ENCODE measurements around the gene PCP2.
A peak's percentile ranks its signal among the peaks of the same experiment; 100 is the strongest.

The PCP2 gene

DNA sequence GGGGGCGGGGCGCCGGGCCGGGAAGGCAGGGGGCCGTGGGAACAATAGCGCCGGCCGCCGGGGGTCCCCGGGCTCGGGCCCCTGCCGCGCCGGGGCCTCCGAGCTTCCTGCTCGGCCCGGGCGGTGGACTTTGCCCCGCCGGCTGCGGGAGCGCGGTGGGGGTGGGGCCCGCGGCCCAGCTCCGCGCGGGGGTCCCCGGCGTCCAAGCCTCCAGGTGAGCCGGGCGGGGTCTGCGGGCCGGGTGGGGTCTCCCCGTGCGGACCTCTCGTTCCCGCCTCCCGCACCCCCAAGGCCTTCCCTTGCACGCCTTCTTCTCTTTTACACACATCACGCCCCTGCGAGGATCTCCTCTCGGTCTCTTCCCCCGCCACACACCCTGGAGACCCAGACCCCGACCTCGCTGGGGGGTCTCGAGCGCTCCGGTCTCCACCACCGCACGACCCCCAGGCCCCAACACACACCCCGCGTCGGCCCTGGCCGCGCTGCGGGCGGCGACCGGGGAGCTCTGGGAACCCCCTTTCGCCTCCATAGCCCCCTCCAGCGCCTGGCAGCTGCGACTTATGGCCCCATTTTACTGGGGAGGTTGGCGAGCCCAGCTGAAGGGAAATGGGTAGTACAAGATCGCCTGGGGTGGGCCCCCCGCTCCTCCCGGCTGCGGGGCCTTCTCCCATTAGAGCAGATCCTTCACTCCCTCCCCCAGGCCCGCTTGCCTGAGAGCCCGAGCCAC is 37.1 kb downstream of the PCP2 start:
- TF ChIP-seq TCF12 (IDR thresholded peaks at IDR 0.05; ENCODE audit: low read depth): no peak
- TF ChIP-seq CEBPB (IDR thresholded peaks at IDR 0.05): no peak
- peak; percentile 30; the same call in 1 of the 2 replicates for TF ChIP-seq ZBTB7A (IDR thresholded peaks at IDR 0.05; ENCODE audit: low read depth)
- no peak for TF ChIP-seq FOXM1 (IDR thresholded peaks at IDR 0.05; ENCODE audit: borderline replicate concordance, low read depth)
- no peak for TF ChIP-seq RAD21 (IDR thresholded peaks at IDR 0.05; ENCODE audit: low read depth)
- TF ChIP-seq USF1 (IDR thresholded peaks at IDR 0.05): no peak

GRCh38 chr19:7595466-7596133 is 37.9 kb downstream of the PCP2 start, which contains the start of gene CAMSAP3:
Gene CAMSAP3, plus strand, starts transcription at chr19:7595863. Its CDS starts 140 bp downstream, at chr19:7596003.
- TF ChIP-seq RAD21 (IDR thresholded peaks at IDR 0.05; ENCODE audit: low read depth): no peak
- TF ChIP-seq NFIC (IDR thresholded peaks at IDR 0.05): no peak
- TF ChIP-seq TAF1 (IDR thresholded peaks at IDR 0.05; ENCODE audit: low read depth): peak; percentile 40; the same call in 1 of the 2 replicates
- TF ChIP-seq ZBTB7A (IDR thresholded peaks at IDR 0.05; ENCODE audit: low read depth): peak; percentile 94
- TF ChIP-seq, protein P1, sequence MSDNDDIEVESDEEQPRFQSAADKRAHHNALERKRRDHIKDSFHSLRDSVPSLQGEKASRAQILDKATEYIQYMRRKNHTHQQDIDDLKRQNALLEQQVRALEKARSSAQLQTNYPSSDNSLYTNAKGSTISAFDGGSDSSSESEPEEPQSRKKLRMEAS (IDR thresholded peaks at IDR 0.05): no peak; the same call in 1 of the 2 replicates
- no peak for TF ChIP-seq CREB1 (IDR thresholded peaks at IDR 0.05; ENCODE audit: low read depth)
- TF ChIP-seq USF1 (IDR thresholded peaks at IDR 0.05): no peak
- no peak for TF ChIP-seq CEBPB (IDR thresholded peaks at IDR 0.05)
- no peak for TF ChIP-seq YY1 (IDR thresholded peaks at IDR 0.05; ENCODE audit: low read depth)

GRCh38 chr19:7590256-7590655 is 43.3 kb downstream of the PCP2 start:
- no peak for TF ChIP-seq USF1 (IDR thresholded peaks at IDR 0.05)
- TF ChIP-seq TCF12 (IDR thresholded peaks at IDR 0.05; ENCODE audit: low read depth): no peak
- TF ChIP-seq FOXM1 (IDR thresholded peaks at IDR 0.05; ENCODE audit: borderline replicate concordance, low read depth): no peak
- TF ChIP-seq YY1 (IDR thresholded peaks at IDR 0.05; ENCODE audit: low read depth): no peak
- no peak for TF ChIP-seq CEBPB (IDR thresholded peaks at IDR 0.05)
- TF ChIP-seq ZBTB7A (IDR thresholded peaks at IDR 0.05; ENCODE audit: low read depth): no peak
- TF ChIP-seq EGR1 (IDR thresholded peaks at IDR 0.05): peak; percentile 45; the same call in 1 of the 2 replicates

DNA sequence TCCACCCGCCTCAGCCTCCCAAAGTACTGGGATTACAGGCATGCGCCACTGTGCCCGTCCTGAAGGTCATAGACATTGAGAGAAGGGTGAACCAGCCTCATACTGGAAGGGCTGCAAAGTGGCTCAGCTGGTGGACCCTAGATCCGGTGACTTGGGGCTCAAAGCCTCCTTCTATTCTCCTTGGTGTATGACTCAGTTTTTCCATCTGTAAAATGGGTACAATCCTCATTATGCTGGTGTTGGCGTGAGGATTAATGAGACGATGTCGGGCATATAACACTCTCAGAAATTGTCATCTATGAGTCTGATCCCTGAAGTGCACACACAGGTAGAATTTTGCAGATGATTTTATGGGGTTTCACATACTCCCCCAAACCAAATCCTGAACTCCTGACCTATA is 43.7 kb downstream of the PCP2 start:
- TF ChIP-seq NFIC (IDR thresholded peaks at IDR 0.05) (no peak), YY1 (IDR thresholded peaks at IDR 0.05; ENCODE audit: low read depth) (no peak), EP300 (IDR thresholded peaks at IDR 0.05; ENCODE audit: borderline replicate concordance) (no peak), TCF12 (IDR thresholded peaks at IDR 0.05; ENCODE audit: low read depth) (no peak), RAD21 (IDR thresholded peaks at IDR 0.05; ENCODE audit: low read depth) (no peak), CEBPB (IDR thresholded peaks at IDR 0.05) (no peak), REST (IDR thresholded peaks at IDR 0.05; ENCODE audit: low read depth) (no peak), FOXM1 (IDR thresholded peaks at IDR 0.05; ENCODE audit: borderline replicate concordance, low read depth) (no peak), TEAD4 (IDR thresholded peaks at IDR 0.05) (no peak)
- TF ChIP-seq, protein P1 (IDR thresholded peaks at IDR 0.05): no peak

- TF ChIP-seq REST (IDR thresholded peaks at IDR 0.05; ENCODE audit: low read depth) (no peak), ZBTB7A (IDR thresholded peaks at IDR 0.05; ENCODE audit: low read depth) (no peak), USF1 (IDR thresholded peaks at IDR 0.05) (no peak), TEAD4 (IDR thresholded peaks at IDR 0.05) (no peak), EGR1 (IDR thresholded peaks at IDR 0.05) (no peak), TAF1 (IDR thresholded peaks at IDR 0.05; ENCODE audit: low read depth) (no peak), NFIC (IDR thresholded peaks at IDR 0.05) (no peak), CREB1 (IDR thresholded peaks at IDR 0.05; ENCODE audit: low read depth) (no peak), YY1 (IDR thresholded peaks at IDR 0.05; ENCODE audit: low read depth) (no peak)
- TF ChIP-seq, protein P1 (IDR thresholded peaks at IDR 0.05): no peak
Observed at GRCh38 chr19:7582446-7582845, 51.1 kb downstream of the PCP2 start.

Data from Ishikawa (cell line).